Thymus (tissue), 11 donors: ENCODE data around the gene DELE1. TPM values are rescaled to one million over a fixed set of nuclear protein-coding genes. Genes with fewer than 3 reads are reported as not detected.

Experiments used
- DNase-seq, 9 donors: peaks; one replicate each; pipeline ENCODE4 v3.0.0-alpha.2; 2013; ENCODE audit warnings: low spot score in 9 of 9, low read depth in 6 of 9, missing footprints in 1 of 9
- H3K27ac ChIP-seq, 2 donors: one replicate each; pipeline ENCODE4 v1.5.1; 2013; ENCODE audit warnings: control low read depth in 1 of 2, low read depth in 1 of 2, low read length in 1 of 2, mild to moderate bottlenecking in 1 of 2, moderate library complexity in 1 of 2
- H3K27me3 ChIP-seq, 2 donors: one replicate each; pipeline ENCODE4 v1.5.1; 2013; ENCODE audit warnings: low read length in 1 of 2; ENCODE audit not compliant: control insufficient read depth in 2 of 2, insufficient read depth in 1 of 2
- H3K36me3 ChIP-seq, 2 donors: one replicate each; pipeline ENCODE4 v1.5.1; 2013; ENCODE audit warnings: low read length in 1 of 2, mild to moderate bottlenecking in 1 of 2, moderate library complexity in 1 of 2; ENCODE audit not compliant: control insufficient read depth in 2 of 2, insufficient read depth in 2 of 2
- H3K4me1 ChIP-seq, 2 donors: one replicate each; pipeline ENCODE4 v1.5.1; 2013; ENCODE audit warnings: low read length in 2 of 2; ENCODE audit not compliant: control insufficient read depth in 2 of 2, insufficient read depth in 2 of 2
- H3K4me3 ChIP-seq, 2 donors: one replicate each; pipeline ENCODE4 v1.5.1; 2013; ENCODE audit warnings: low read length in 2 of 2, control low read depth in 1 of 2, mild to moderate bottlenecking in 1 of 2
- H3K9me3 ChIP-seq, 2 donors: one replicate each; pipeline ENCODE4 v1.5.1; 2013; ENCODE audit warnings: low read length in 1 of 2, mild to moderate bottlenecking in 1 of 2; ENCODE audit not compliant: control insufficient read depth in 2 of 2, insufficient read depth in 1 of 2
- WGBS: extraction: QIAGEN DNeasy Blood & Tissue Kit; methylation state at CpG from one replicate; pipeline ENCODE4 v1.1.7; 2013; 5-methylcytosine and 5-hydroxymethylcytosine counted together
- polyA plus RNA-seq: library from polyadenylated mRNA; stranded (reverse); fragments of 200-250 nt; gene quantifications from one replicate; pipeline ENCODE4 v1.2.3, GENCODE V29; 2013
- total RNA-seq: library from RNA; stranded (reverse); fragments of 120-200 nt; gene quantifications from one replicate; pipeline ENCODE4 v1.2.4, GENCODE V29; 2013
- donor health status: healthy.

Gene DELE1
- total and polyA plus RNA-seq, 2 donors = 41.5 to 42.3 TPM

- Histone ChIP-seq H3K9me3 (peaks cover 0 to 2% of the 10 kb centered on the region in 2 donors), H3K27me3 (no peaks in the 10 kb centered on the region), H3K4me3 (no peak overlapping the region), H3K4me1 (peaks cover 13 to 38% of the 10 kb centered on the region in 2 donors), H3K27ac (peak overlapping the region in 1 of 2 donors; percentile 7), H3K36me3 (no peaks in the 10 kb centered on the region)
- no peak for DNase-seq
- 72% methylated on average over 16 of the region's 16 CpGs for WGBS
Measured at GRCh38 chr5:141957367-141957996, 33.8 kb downstream of the DELE1 start.

- Histone ChIP-seq H3K27me3 (no peaks in the 10 kb centered on the region), H3K36me3 (no peaks in the 10 kb centered on the region), H3K9me3 (peaks cover 0 to 2% of the 10 kb centered on the region in 2 donors), H3K27ac (peak within 1 kb of the TSS in 1 of 2 donors; percentile 13), H3K4me3 (no peak within 1 kb of the TSS), H3K4me1 (peaks cover 13 to 38% of the 10 kb centered on the region in 2 donors)
- peak in 1 of 9 donors; percentile 34 for DNase-seq
- 10% methylated on average over 7 of the region's 7 CpGs for WGBS
Measured at GRCh38 chr5:141958113-141958512, 34.4 kb downstream of the DELE1 start, which contains the start of gene PCDH12. Gene PCDH12 (minus strand): TSS chr5:141958202. CDS start chr5:141957851, 351 bp downstream.

GRCh38 chr5:141958546-141959172, 35.0 kb downstream of the DELE1 start:
- Histone ChIP-seq H3K27ac (peak overlapping the region in 1 of 2 donors; percentile 13), H3K9me3 (peaks cover 0 to 2% of the 10 kb centered on the region in 2 donors), H3K4me1 (peaks cover 13 to 38% of the 10 kb centered on the region in 2 donors), H3K4me3 (no peak overlapping the region), H3K27me3 (no peaks in the 10 kb centered on the region), H3K36me3 (no peaks in the 10 kb centered on the region)
- no peak for DNase-seq
- 90% methylated on average over 8 of the region's 8 CpGs for WGBS

GRCh38 chr5:141960018-141960417, 36.3 kb downstream of the DELE1 start:
- no peak overlapping the region for H3K27ac ChIP-seq
- no peaks in the 10 kb centered on the region for H3K27me3 ChIP-seq

GRCh38 chr5:141960449-141961323, 37.0 kb downstream of the DELE1 start:
- peaks cover 0 to 2% of the 10 kb centered on the region in 2 donors for H3K9me3 ChIP-seq
- H3K27me3 ChIP-seq = no peaks in the 10 kb centered on the region
- 33% methylated on average over 14 of the region's 14 CpGs for WGBS
- peak overlapping the region in 1 of 2 donors; percentile 3 for H3K4me3 ChIP-seq
- H3K27ac ChIP-seq = peak overlapping the region in 1 of 2 donors; percentile 57
- DNase-seq = peak; percentile 80 to 99 (median 95)
- no peaks in the 10 kb centered on the region for H3K36me3 ChIP-seq
- peaks cover 13 to 38% of the 10 kb centered on the region in 2 donors for H3K4me1 ChIP-seq

More at GRCh38 chr5:141960018-141960417, 36.3 kb downstream of the DELE1 start:
- Histone ChIP-seq H3K4me1 (peaks cover 13 to 38% of the 10 kb centered on the region in 2 donors), H3K36me3 (no peaks in the 10 kb centered on the region), H3K4me3 (no peak overlapping the region), H3K9me3 (peaks cover 0 to 2% of the 10 kb centered on the region in 2 donors)
- peak in 3 of 9 donors; percentile 33 to 56 (median 44) for DNase-seq
- WGBS = 82% methylated on average over 10 of the region's 10 CpGs

- Histone ChIP-seq H3K27me3 (no peaks in the 10 kb centered on the region), H3K9me3 (peaks cover 0 to 2% of the 10 kb centered on the region in 2 donors), H3K4me1 (peaks cover 13 to 38% of the 10 kb centered on the region in 2 donors), H3K4me3 (no peak overlapping the region), H3K36me3 (no peaks in the 10 kb centered on the region), H3K27ac (peak overlapping the region in 1 of 2 donors; percentile 42)
- WGBS = 95% methylated on average over 3 of the region's 3 CpGs
- DNase-seq = no peak
Measured at GRCh38 chr5:141961466-141961865, 37.8 kb downstream of the DELE1 start.

- no peaks in the 10 kb centered on the region for H3K27me3 ChIP-seq
- H3K27ac ChIP-seq = no peak overlapping the region
- peaks cover 10 to 26% of the 10 kb centered on the region in 2 donors for H3K4me1 ChIP-seq
- H3K9me3 ChIP-seq = no peaks in the 10 kb centered on the region
- H3K4me3 ChIP-seq = no peak overlapping the region
- 56% methylated on average over 3 of the region's 3 CpGs for WGBS
- H3K36me3 ChIP-seq = no peaks in the 10 kb centered on the region
- DNase-seq = no peak
Measured at GRCh38 chr5:141963701-141964100, 40.0 kb downstream of the DELE1 start.

- DNase-seq = no peak
- no peak overlapping the region for H3K4me3 ChIP-seq
- no peak overlapping the region for H3K27ac ChIP-seq
- no peaks in the 10 kb centered on the region for H3K27me3 ChIP-seq
- H3K36me3 ChIP-seq = no peaks in the 10 kb centered on the region
- H3K9me3 ChIP-seq = no peaks in the 10 kb centered on the region
- 82% methylated on average over 7 of the region's 7 CpGs for WGBS
- peaks cover 9 to 25% of the 10 kb centered on the region in 2 donors for H3K4me1 ChIP-seq
Measured at GRCh38 chr5:141965071-141965470, 41.4 kb downstream of the DELE1 start.
